ENCODE results near the gene PPP4R3C.

The PPP4R3C gene

DNA sequence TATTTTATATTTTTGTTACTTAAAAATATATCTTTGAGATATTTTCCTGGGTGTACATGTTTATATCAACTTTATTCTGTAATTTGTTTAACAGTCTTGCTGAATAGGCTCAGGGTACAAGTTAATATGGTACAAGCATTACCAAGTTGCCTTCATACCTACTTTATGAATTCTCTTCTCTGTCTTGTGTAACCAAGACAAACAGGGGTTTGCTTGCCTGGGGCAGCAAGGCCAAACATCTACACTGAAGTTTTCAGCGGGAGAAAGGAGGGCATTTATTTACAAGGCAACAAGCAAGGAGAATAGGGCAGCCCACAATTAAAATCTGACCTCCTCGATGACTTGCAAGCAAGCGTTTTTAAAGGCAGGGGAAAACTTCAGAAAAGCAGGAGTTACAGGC lies 24.2 kb downstream of the PPP4R3C start:
- Histone ChIP-seq H2AK5ac (ENCODE audit: low read depth, low read length) (no peak overlapping the region), H4K8ac (ENCODE audit: low read depth, low read length) (no peak overlapping the region)
- no CpG with 5 or more reads among the region's 3 CpGs for WGBS, 2 donors (ENCODE audit: extremely low coverage in 2 of 2, insufficient read length in 2 of 2, insufficient replicate concordance in 1 of 2)

DNA sequence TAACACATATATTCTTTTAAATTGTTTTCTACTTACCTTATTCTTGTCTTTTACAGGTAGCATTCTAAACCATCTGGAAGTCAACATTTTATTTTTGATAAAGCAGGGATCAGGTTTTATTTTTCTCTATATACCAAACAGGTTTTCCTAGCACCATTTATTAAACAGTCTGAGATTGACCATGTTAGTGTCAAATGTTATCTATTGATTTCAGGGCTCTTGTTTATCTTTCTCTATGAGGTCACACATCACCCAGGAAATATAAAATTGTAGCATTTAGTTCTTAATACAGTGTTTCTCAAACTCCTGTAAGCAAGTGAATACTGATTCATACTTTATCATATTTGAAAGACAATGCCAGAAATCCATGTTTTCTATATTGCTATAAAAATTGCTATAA lies 28.1 kb downstream of the PPP4R3C start:
- Histone ChIP-seq H2AFZ (ENCODE audit: low read length) (no peak overlapping the region), H3K27me3 (ENCODE audit: control insufficient read depth in 3 of 3, insufficient read depth in 3 of 3, low read depth in 1 of 3, low read length in 3 of 3) (peaks cover 0 to 4% (median 0%) of the 10 kb centered on the region in 3 experiments), H3K4ac (ENCODE audit: low read length) (no peak overlapping the region), H3K9ac (ENCODE audit: low read depth, low read length, poor library complexity) (no peak overlapping the region), H3K36me3 (replicated peaks in 1 of 2; ENCODE audit: control insufficient read depth in 2 of 2, insufficient read depth in 2 of 2, low read length in 2 of 2) (no peaks in the 10 kb centered on the region), H4K91ac (ENCODE audit: low read depth, low read length, poor library complexity) (no peak overlapping the region), H3K4me2 (ENCODE audit: insufficient read depth, low read length, poor library complexity, severe bottlenecking) (no peak overlapping the region), H2AK5ac (ENCODE audit: low read depth, low read length) (no peak overlapping the region), H3K27ac (replicated peaks; ENCODE audit: low read length) (no peak overlapping the region), H3K4me1 (ENCODE audit: control insufficient read depth in 2 of 2, insufficient read depth in 1 of 2, low read depth in 1 of 2, low read length in 2 of 2) (no peaks in the 10 kb centered on the region), H3K79me1 (ENCODE audit: low read depth, low read length) (no peaks in the 10 kb centered on the region), H3K14ac (ENCODE audit: low read length) (no peak overlapping the region), H3K23ac (ENCODE audit: low read depth, low read length, poor library complexity) (no peak overlapping the region), H3K18ac (ENCODE audit: low read length) (no peak overlapping the region), H3K9me3 (replicated peaks in 1 of 2; ENCODE audit: control insufficient read depth in 2 of 2, insufficient read depth in 1 of 2, low read depth in 1 of 2, low read length in 2 of 2) (no peaks in the 10 kb centered on the region), H4K8ac (ENCODE audit: low read depth, low read length) (no peak overlapping the region), H2BK120ac (ENCODE audit: low read depth, low read length) (no peak overlapping the region), H2BK15ac (ENCODE audit: low read length) (no peak overlapping the region), H2BK12ac (ENCODE audit: low read length) (no peak overlapping the region), H3K4me3 (ENCODE audit: low read length in 2 of 2) (no peak overlapping the region), H2BK5ac (ENCODE audit: low read length) (no peak overlapping the region)
- no peak for DNase-seq (ENCODE audit: low spot score)

More for the DNA sequence above, 24.2 kb downstream of the PPP4R3C start:
- no peak overlapping the region for H3K9ac ChIP-seq (ENCODE audit: low read depth, low read length, poor library complexity)
- H3K4me3 ChIP-seq (ENCODE audit: low read length in 2 of 2): no peak overlapping the region
- H3K27ac ChIP-seq (replicated peaks; ENCODE audit: low read length): no peak overlapping the region
- no peaks in the 10 kb centered on the region for H3K4me1 ChIP-seq (ENCODE audit: control insufficient read depth in 2 of 2, insufficient read depth in 1 of 2, low read depth in 1 of 2, low read length in 2 of 2)
- no peak overlapping the region for H3K23ac ChIP-seq (ENCODE audit: low read depth, low read length, poor library complexity)
- H2BK12ac ChIP-seq (ENCODE audit: low read length): no peak overlapping the region
- no peak overlapping the region for H4K91ac ChIP-seq (ENCODE audit: low read depth, low read length, poor library complexity)
- H2BK120ac ChIP-seq (ENCODE audit: low read depth, low read length): no peak overlapping the region
- H3K18ac ChIP-seq (ENCODE audit: low read length): no peak overlapping the region
- H2BK5ac ChIP-seq (ENCODE audit: low read length): no peak overlapping the region
- no peak overlapping the region for H3K14ac ChIP-seq (ENCODE audit: low read length)
- H3K79me1 ChIP-seq (ENCODE audit: low read depth, low read length): no peaks in the 10 kb centered on the region
- peaks cover 0 to 4% (median 0%) of the 10 kb centered on the region in 3 experiments for H3K27me3 ChIP-seq (ENCODE audit: control insufficient read depth in 3 of 3, insufficient read depth in 3 of 3, low read depth in 1 of 3, low read length in 3 of 3)
- no peak for DNase-seq (ENCODE audit: low spot score)
- no peak overlapping the region for H3K4ac ChIP-seq (ENCODE audit: low read length)
- no peak overlapping the region for H2BK15ac ChIP-seq (ENCODE audit: low read length)
- no peak overlapping the region for H3K4me2 ChIP-seq (ENCODE audit: insufficient read depth, low read length, poor library complexity, severe bottlenecking)
- no peaks in the 10 kb centered on the region for H3K9me3 ChIP-seq (replicated peaks in 1 of 2; ENCODE audit: control insufficient read depth in 2 of 2, insufficient read depth in 1 of 2, low read depth in 1 of 2, low read length in 2 of 2)
- no peaks in the 10 kb centered on the region for H3K36me3 ChIP-seq (replicated peaks in 1 of 2; ENCODE audit: control insufficient read depth in 2 of 2, insufficient read depth in 2 of 2, low read length in 2 of 2)
- no peak overlapping the region for H2AFZ ChIP-seq (ENCODE audit: low read length)

Data from neuronal stem cell (in vitro differentiated cells).